HG03064 (cell line): ENCODE measurements around the gene KLRC2.
"Not testable (repeated sequence)": the region's sequence is repeated elsewhere in the genome, so short reads cannot be mapped to it uniquely, and the experiment has no call there.

Experiments used
- ATAC-seq: cut with Tn5 transposase; IDR thresholded peaks from one replicate; pipeline ENCODE4 v1.9.1; 2021; ENCODE audit warnings: low read depth; ENCODE audit not compliant: unreplicated experiment

Gene KLRC2

GRCh38 chr12:10435816-10436215 lies at the start of gene KLRC2:
Gene KLRC2 (minus strand): TSS chr12:10436010. CDS start chr12:10435986, 24 bp downstream.
- not testable (repeated sequence) for ATAC-seq

GRCh38 chr12:10481901-10482300 lies 46.1 kb upstream of the KLRC2 start:
- not testable (repeated sequence) for ATAC-seq

- ATAC-seq: not testable (repeated sequence)
Observed at GRCh38 chr12:10472808-10473207, 37.0 kb upstream of the KLRC2 start.

- no peak for ATAC-seq
Observed at GRCh38 chr12:10469701-10470100, 33.9 kb upstream of the KLRC2 start.

GRCh38 chr12:10466311-10466710 lies 30.5 kb upstream of the KLRC2 start:
- ATAC-seq: no peak

GRCh38 chr12:10457760-10458159 lies 21.9 kb upstream of the KLRC2 start:
- no peak for ATAC-seq

GRCh38 chr12:10456856-10457255 lies 21.0 kb upstream of the KLRC2 start:
- no peak for ATAC-seq

- no peak for ATAC-seq
Observed at GRCh38 chr12:10455766-10456165, 20.0 kb upstream of the KLRC2 start.

GRCh38 chr12:10454531-10454930 lies 18.7 kb upstream of the KLRC2 start:
- ATAC-seq: no peak

- no peak for ATAC-seq
Observed at GRCh38 chr12:10453156-10453555, 17.3 kb upstream of the KLRC2 start, which contains the start of gene KLRC1. Gene KLRC1 (minus strand): TSS chr12:10453377. CDS start chr12:10451156, 2,221 bp downstream.

- ATAC-seq: no peak
Observed at GRCh38 chr12:10448236-10448635, 12.4 kb upstream of the KLRC2 start.

- ATAC-seq: not testable (repeated sequence)
Observed at GRCh38 chr12:10446052-10446451, 10.2 kb upstream of the KLRC2 start.

GRCh38 chr12:10441144-10441543 lies 5.3 kb upstream of the KLRC2 start:
- ATAC-seq: not testable (repeated sequence)

GRCh38 chr12:10439608-10440274 lies 3.9 kb upstream of the KLRC2 start:
- ATAC-seq: not testable (repeated sequence)

- not testable (repeated sequence) for ATAC-seq
Observed at GRCh38 chr12:10437601-10438000, 1.8 kb upstream of the KLRC2 start.

- not testable (repeated sequence) for ATAC-seq
Observed at GRCh38 chr12:10430623-10431022, 5.2 kb downstream of the KLRC2 start.

- not testable (repeated sequence) for ATAC-seq
Observed at GRCh38 chr12:10425938-10426337, 9.9 kb downstream of the KLRC2 start.

GRCh38 chr12:10424260-10424899 lies 11.4 kb downstream of the KLRC2 start:
- ATAC-seq: not testable (repeated sequence)

GRCh38 chr12:10422159-10422558 lies 13.7 kb downstream of the KLRC2 start:
- not testable (repeated sequence) for ATAC-seq

GRCh38 chr12:10420334-10420733 lies 15.5 kb downstream of the KLRC2 start, which contains the start of gene KLRC3:
Gene KLRC3 (minus strand): TSS chr12:10420595. CDS start chr12:10420550, 45 bp downstream.
- ATAC-seq: not testable (repeated sequence)

- ATAC-seq: no peak
Observed at GRCh38 chr12:10409392-10409791, 26.4 kb downstream of the KLRC2 start, which contains the start of gene KLRC4. Gene KLRC4 (minus strand): TSS chr12:10409757. CDS start chr12:10409575, 182 bp downstream.

GRCh38 chr12:10408842-10409241 lies 27.0 kb downstream of the KLRC2 start:
- ATAC-seq: no peak
